Heart left ventricle (tissue), 16 donors: ENCODE measurements around the gene CACNA1E. TPM values are rescaled to one million over a fixed set of nuclear protein-coding genes. Genes with fewer than 3 reads are reported as not detected.
A peak's percentile ranks its signal among the peaks of the same experiment; 100 is the strongest.

Experiments used
- ATAC-seq, 4 donors: fragments of 200-7000 bp; cut with Tn5 transposase; one replicate each; pipeline ENCODE4 v1.9.1; 2020 to 2022; ENCODE audit warnings: moderate library complexity in 4 of 4, mild to moderate bottlenecking in 3 of 4, moderate number of reproducible peaks in 1 of 4
- DNase-seq, 5 donors: peaks; one replicate each; pipeline ENCODE4 v3.0.0-alpha.2; 2020
- H3K27ac ChIP-seq, 12 donors: fragments of 200-600 bp; sonication (generic) in 4 of 12; one replicate each; pipeline versions ENCODE4 v1.5.0 to v1.8.0; 2016 to 2022; ENCODE audit warnings: mild to moderate bottlenecking in 2 of 12
- H3K27me3 ChIP-seq, 9 donors: fragments of 200-600 bp; sonication (generic) in 2 of 9; one replicate each; pipeline versions ENCODE4 v1.5.1 to v1.8.0; 2016 to 2022; ENCODE audit warnings: mild to moderate bottlenecking in 3 of 9
- H3K36me3 ChIP-seq, 9 donors: fragments of 200-600 bp; sonication (generic) in 2 of 9; one replicate each; pipeline versions ENCODE4 v1.5.0 to v1.8.0; 2018 to 2022; ENCODE audit warnings: mild to moderate bottlenecking in 2 of 9
- H3K4me1 ChIP-seq, 12 donors: fragments of 200-600 bp; sonication (generic) in 4 of 12; one replicate each; pipeline versions ENCODE4 v1.5.0 to v1.8.0; 2016 to 2022; ENCODE audit warnings: mild to moderate bottlenecking in 3 of 12
- H3K4me3 ChIP-seq, 12 donors: fragments of 200-600 bp; sonication (generic) in 4 of 12; one replicate each; pipeline versions ENCODE4 v1.5.0 to v1.8.0; 2017 to 2022; ENCODE audit warnings: mild to moderate bottlenecking in 9 of 12, moderate library complexity in 4 of 12
- H3K9me3 ChIP-seq, 12 donors: fragments of 200-600 bp; sonication (generic) in 4 of 12; one replicate each; pipeline versions ENCODE4 v1.5.0 to v1.8.0; 2016 to 2022; ENCODE audit warnings: mild to moderate bottlenecking in 1 of 12
- CTCF ChIP-seq, 12 donors: fragments of 200-600 bp; sonication (generic) in 4 of 12; IDR thresholded peaks; one replicate each; pipeline versions ENCODE4 v1.5.0 to v1.8.0; 2018 to 2022; ENCODE audit warnings: antibody characterized with exemption in 12 of 12, mild to moderate bottlenecking in 5 of 12
- POLR2A ChIP-seq, 2 donors: fragments of 450-650 bp; IDR thresholded peaks; one replicate each; pipeline ENCODE4 v1.6.1; 2017; ENCODE audit warnings: antibody characterized with exemption in 2 of 2, mild to moderate bottlenecking in 2 of 2, moderate library complexity in 2 of 2
- WGBS, 4 donors: extraction: QIAGEN DNeasy Blood & Tissue Kit in 2 of 4; methylation state at CpG; one replicate each; pipeline versions ENCODE4 v1.1.5 to v1.1.7; 2013 to 2018; 5-methylcytosine and 5-hydroxymethylcytosine counted together
- intact Hi-C, 10 donors: fragments of 100-400 bp; cut with DNase I; formaldehyde crosslinking; loops; one replicate each; pipeline versions ENCODE4 v1.11.1 to v1.14.2; 2022
- polyA plus RNA-seq, 2 donors: library from polyadenylated mRNA; stranded (reverse); fragments of 200-250 nt; gene quantifications; one replicate each; pipeline ENCODE4 v1.2.3, GENCODE V29; 2013
- total RNA-seq, 9 donors: library from RNA; depleted of rRNA in 2 of 9; stranded (reverse); fragments of >200 nt in 2 of 9; fragmentation: NEBNext Ultra II Directional in 3 of 9; extraction: Animal tissue kit (Norgen Biotek cat#: 25700) in 3 of 9; gene quantifications; one replicate each; pipeline versions ENCODE4 v1.1.0 to v1.2.4, GENCODE V29; 2016 to 2023
- donor health status: ischemic (EF 13 %, LVEDD 7.1; RV severe dilation, severe dysfunction).
- donor health status: healthy with polysubstance abuse.
- donor health status: DM: no; HTN: yes; CAD: no.
- donor health status: DM: no; HTN: no; CAD: no.
- donor health status: ischemic (EF 25% LVEDD 6.9; RV normal size, moderate dysfunction).
- donor health status: ischemic (EF 25% LVEDD 5.7; RV mildly dilated, moderate dysfunction).
- donor health status: healthy.
- donor health status: DM: yes; HTN: yes; CAD: no.
- donor health status: ischemic (EF 35%, LVEDD 5.7; RV mildly dilated, moderate dysfunction).
- donor health status: nonischemic (EF 11% LVEDD 7.7; RV severe dilation, severe dysfunction).
- donor health status: DM: yes; HTN: yes; CAD: no.
- donor health status: PGD.
- donor health status: ischemic (EF 29% LVEDD 5.4; RV normal size, mild dysfunction).
- donor health status: nonischemic (EF 23%, LVEDD 6.1; RV moderate dilation, normal function).

Gene CACNA1E
- total and polyA plus RNA-seq, 11 donors: 0.02 to 1.9 (median 0.10) TPM

DNA sequence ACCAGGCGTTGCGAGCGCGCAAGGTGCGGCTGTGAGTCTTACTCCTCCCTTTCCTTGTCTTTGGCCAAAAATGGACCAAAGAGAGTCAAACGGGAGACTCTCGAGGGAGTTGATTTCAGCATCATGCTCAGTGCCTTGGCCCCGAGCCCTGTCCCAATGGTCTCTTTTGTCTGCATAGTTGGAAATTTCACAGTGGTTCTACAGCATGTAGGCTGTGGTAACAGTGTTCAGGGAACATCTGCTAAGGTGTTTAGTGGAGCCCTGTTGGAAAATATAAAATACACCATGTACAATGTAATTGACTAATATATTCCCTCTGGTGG lies 2.7 kb downstream of the CACNA1E start:
- Histone ChIP-seq H3K4me1 (peaks cover 0 to 24% (median 5%) of the 10 kb centered on the region in 12 donors), H3K36me3 (no peaks in the 10 kb centered on the region), H3K27me3 (peaks cover 46 to 99% (median 78%) of the 10 kb centered on the region in 9 donors), H3K4me3 (no peak overlapping the region), H3K27ac (no peak overlapping the region), H3K9me3 (no peaks in the 10 kb centered on the region)
- TF ChIP-seq POLR2A (IDR thresholded peaks at IDR 0.05): no peak
- TF ChIP-seq CTCF (IDR thresholded peaks at IDR 0.05): no peak
- ATAC-seq: peak in 2 of 4 donors; percentile 17 to 31
- WGBS, 4 donors: 5 to 10% (median 8%) methylated on average over 8 of the region's 8 CpGs
- intact Hi-C loops: loop anchor here in 5 of 10 donors (10.0 kb wide), 3 partner anchors 449 to 579 kb away; partner anchors contain the start of gene ZNF648 (in 1 of the 5)
- peak in 2 of 5 donors; percentile 7 to 43 for DNase-seq

GRCh38 chr1:181488866-181489265 lies 5.5 kb downstream of the CACNA1E start:
- TF ChIP-seq POLR2A (IDR thresholded peaks at IDR 0.05) (no peak), CTCF (IDR thresholded peaks at IDR 0.05) (no peak)
- Histone ChIP-seq H3K9me3 (no peaks in the 10 kb centered on the region), H3K27ac (no peak overlapping the region), H3K4me3 (no peak overlapping the region), H3K4me1 (peaks cover 0 to 10% (median 4%) of the 10 kb centered on the region in 12 donors), H3K27me3 (peaks cover 27 to 99% (median 60%) of the 10 kb centered on the region in 9 donors), H3K36me3 (no peaks in the 10 kb centered on the region)
- intact Hi-C loops: loop anchor here in 5 of 10 donors (10.0 kb wide), 3 partner anchors 446 to 576 kb away; partner anchors contain the start of gene ZNF648 (in 1 of the 5)
- WGBS, 4 donors: 56 to 79% (median 69%) methylated on average over 1 of the region's 1 CpG
- DNase-seq (no peak), ATAC-seq (no peak)

- DNase-seq (no peak), ATAC-seq (no peak)
- WGBS, 4 donors: 32 to 52% (median 44%) methylated on average over 2 of the region's 2 CpGs
- peaks cover 13 to 99% (median 46%) of the 10 kb centered on the region in 9 donors for H3K27me3 ChIP-seq
- H3K4me3 ChIP-seq: no peak overlapping the region
- TF ChIP-seq CTCF (IDR thresholded peaks at IDR 0.05) (no peak), POLR2A (IDR thresholded peaks at IDR 0.05) (no peak)
- intact Hi-C loops: loop anchor here in 1 of 10 donors (10.0 kb wide), 1 partner anchor 575 kb away; the partner anchor contains the start of gene ZNF648
- no peak overlapping the region for H3K27ac ChIP-seq
- no peaks in the 10 kb centered on the region for H3K36me3 ChIP-seq
- H3K9me3 ChIP-seq: no peaks in the 10 kb centered on the region
- H3K4me1 ChIP-seq: peaks cover 0 to 10% (median 4%) of the 10 kb centered on the region in 12 donors
Observed at GRCh38 chr1:181490276-181490675, 7.0 kb downstream of the CACNA1E start.

DNA sequence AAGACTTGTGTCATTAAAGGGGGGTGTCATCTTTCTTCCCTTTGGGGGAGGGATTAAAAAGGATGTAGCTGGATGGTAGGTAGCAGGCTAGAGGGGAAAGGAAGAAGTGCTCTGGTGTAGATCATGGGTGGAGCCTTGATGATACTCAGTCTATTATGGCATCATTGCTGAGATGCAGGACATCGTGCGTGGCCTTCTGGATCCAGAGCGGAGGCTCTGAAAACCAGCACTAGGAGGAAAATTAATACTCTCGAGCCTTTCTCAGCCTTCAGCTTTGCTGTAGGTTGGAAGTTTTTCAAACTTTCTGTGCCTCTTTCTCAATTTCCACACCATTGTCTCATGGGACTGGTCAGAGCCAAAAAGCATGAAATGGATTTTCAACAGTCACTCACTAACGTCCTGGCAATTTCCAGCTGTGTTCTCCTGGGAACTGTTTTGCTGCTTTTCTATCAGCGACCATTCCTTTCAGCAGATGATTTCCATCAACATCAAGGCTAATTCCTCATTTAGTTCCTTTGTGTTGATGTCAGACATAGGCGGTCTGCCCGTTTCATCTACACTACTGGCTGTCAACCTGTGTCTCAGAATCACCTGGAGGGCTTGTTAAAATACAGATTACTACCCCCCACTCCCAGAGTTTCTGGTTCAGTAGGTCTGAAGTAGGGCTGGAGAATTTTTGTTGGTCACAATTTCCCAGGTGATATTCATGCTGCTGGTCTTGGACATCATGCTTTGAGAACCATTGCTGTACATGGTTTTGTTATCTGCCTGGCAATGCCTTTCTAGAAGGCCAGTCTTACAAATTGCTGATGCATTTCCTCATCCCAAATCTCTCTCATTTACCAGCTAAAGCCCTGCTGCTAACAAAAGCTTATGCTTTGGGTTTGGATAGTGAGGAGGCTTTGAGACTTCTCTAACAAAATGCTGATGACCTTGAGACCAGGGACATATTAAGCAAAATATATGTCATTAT lies 7.7 kb downstream of the CACNA1E start:
- H3K9me3 ChIP-seq: no peaks in the 10 kb centered on the region
- intact Hi-C loops: loop anchor here in 1 of 10 donors (10.0 kb wide), 1 partner anchor 574 kb away; the partner anchor contains the start of gene ZNF648
- DNase-seq: peak in 3 of 5 donors; percentile 40 to 51 (median 45)
- TF ChIP-seq POLR2A (IDR thresholded peaks at IDR 0.05) (no peak), CTCF (IDR thresholded peaks at IDR 0.05) (no peak)
- no peak overlapping the region for H3K27ac ChIP-seq
- WGBS, 4 donors: 45 to 57% (median 52%) methylated on average over 8 of the region's 8 CpGs
- H3K36me3 ChIP-seq: no peaks in the 10 kb centered on the region
- peaks cover 8 to 99% (median 38%) of the 10 kb centered on the region in 9 donors for H3K27me3 ChIP-seq
- H3K4me3 ChIP-seq: no peak overlapping the region
- H3K4me1 ChIP-seq: peaks cover 0 to 8% (median under 1%) of the 10 kb centered on the region in 12 donors
- ATAC-seq: peak in 3 of 4 donors; percentile 45 to 76 (median 75)
